Measurements from ENCODE around the gene SCRT2. TPM values are rescaled to one million over a fixed set of nuclear protein-coding genes. Genes with fewer than 3 reads are reported as not detected.

SCRT2 gene
- total RNA-seq, 1 donor from 2014 or later = not detected

GRCh38 chr20:699342-699741, 23.7 kb upstream of the SCRT2 start:
- Mint-ChIP-seq H3K27me3 (ENCODE audit: low read depth, unreplicated experiment) (peaks cover 30% of the 10 kb centered on the region), H3K36me3 (ENCODE audit: low read depth, unreplicated experiment) (no peaks in the 10 kb centered on the region), H3K4me1 (ENCODE audit: low read depth, unreplicated experiment) (peaks cover 2% of the 10 kb centered on the region), H3K27ac (ENCODE audit: unreplicated experiment) (no peak overlapping the region), H3K4me3 (ENCODE audit: unreplicated experiment) (no peak overlapping the region), H3K9me3 (ENCODE audit: unreplicated experiment) (peaks cover 2% of the 10 kb centered on the region)
- no peak for TF ChIP-seq EZH2 (IDR thresholded peaks at IDR 0.05; ENCODE audit: insufficient read depth, low read length)
- no peak for TF ChIP-seq CTCF (IDR thresholded peaks at IDR 0.05; ENCODE audit: insufficient read depth, low read depth, low read length)
- Histone ChIP-seq H3K27ac (ENCODE audit: low read depth, low read length) (no peak overlapping the region), H3K9ac (ENCODE audit: low read length) (no peak overlapping the region), H3K4me2 (ENCODE audit: low read length) (no peak overlapping the region), H3K4me1 (ENCODE audit: insufficient read depth, low read length) (no peaks in the 10 kb centered on the region), H3K79me2 (ENCODE audit: insufficient read depth, low read length) (no peaks in the 10 kb centered on the region), H3K4me3 (ENCODE audit: insufficient read depth, low read depth, low read length) (no peak overlapping the region), H3K27me3 (ENCODE audit: insufficient read depth, low read length) (peaks cover 3% of the 10 kb centered on the region), H3K36me3 (ENCODE audit: insufficient read depth, low read length) (no peaks in the 10 kb centered on the region), H4K20me1 (ENCODE audit: insufficient read depth, low read length) (no peaks in the 10 kb centered on the region), H2AFZ (ENCODE audit: low read depth, low read length) (no peak overlapping the region), H3K9me3 (ENCODE audit: insufficient read depth, low read depth, low read length) (no peaks in the 10 kb centered on the region)
- FAIRE-seq = no peak
- no peak for DNase-seq (ENCODE audit: low read depth)

GRCh38 chr20:698276-698675, 22.7 kb upstream of the SCRT2 start:
- Histone ChIP-seq H3K4me2 (ENCODE audit: low read length) (no peak overlapping the region), H3K9me3 (ENCODE audit: insufficient read depth, low read depth, low read length) (no peaks in the 10 kb centered on the region), H4K20me1 (ENCODE audit: insufficient read depth, low read length) (no peaks in the 10 kb centered on the region), H3K9ac (ENCODE audit: low read length) (no peak overlapping the region), H2AFZ (ENCODE audit: low read depth, low read length) (no peak overlapping the region), H3K4me3 (ENCODE audit: insufficient read depth, low read depth, low read length) (no peak overlapping the region), H3K27ac (ENCODE audit: low read depth, low read length) (no peak overlapping the region), H3K27me3 (ENCODE audit: insufficient read depth, low read length) (peaks cover 3% of the 10 kb centered on the region), H3K36me3 (ENCODE audit: insufficient read depth, low read length) (no peaks in the 10 kb centered on the region), H3K79me2 (ENCODE audit: insufficient read depth, low read length) (no peaks in the 10 kb centered on the region), H3K4me1 (ENCODE audit: insufficient read depth, low read length) (no peaks in the 10 kb centered on the region)
- DNase-seq (ENCODE audit: low read depth) (no peak), FAIRE-seq (no peak)
- Mint-ChIP-seq H3K27ac (ENCODE audit: unreplicated experiment) (no peak overlapping the region), H3K27me3 (ENCODE audit: low read depth, unreplicated experiment) (peaks cover 24% of the 10 kb centered on the region), H3K4me1 (ENCODE audit: low read depth, unreplicated experiment) (peaks cover 2% of the 10 kb centered on the region), H3K36me3 (ENCODE audit: low read depth, unreplicated experiment) (no peaks in the 10 kb centered on the region), H3K9me3 (ENCODE audit: unreplicated experiment) (peaks cover 2% of the 10 kb centered on the region), H3K4me3 (ENCODE audit: unreplicated experiment) (no peak overlapping the region)
- TF ChIP-seq EZH2 (IDR thresholded peaks at IDR 0.05; ENCODE audit: insufficient read depth, low read length) (no peak), CTCF (IDR thresholded peaks at IDR 0.05; ENCODE audit: insufficient read depth, low read depth, low read length) (no peak)

GRCh38 chr20:697826-698225, 22.2 kb upstream of the SCRT2 start:
- H3K4me1 Mint-ChIP-seq (ENCODE audit: low read depth, unreplicated experiment) = peaks cover 2% of the 10 kb centered on the region
- H3K36me3 Mint-ChIP-seq (ENCODE audit: low read depth, unreplicated experiment) = no peaks in the 10 kb centered on the region
- no peak overlapping the region for H3K9ac ChIP-seq (ENCODE audit: low read length)
- no peaks in the 10 kb centered on the region for H3K4me1 ChIP-seq (ENCODE audit: insufficient read depth, low read length)
- no peak overlapping the region for H3K4me3 ChIP-seq (ENCODE audit: insufficient read depth, low read depth, low read length)
- no peaks in the 10 kb centered on the region for H3K79me2 ChIP-seq (ENCODE audit: insufficient read depth, low read length)
- FAIRE-seq = no peak
- no peak overlapping the region for H3K4me2 ChIP-seq (ENCODE audit: low read length)
- peaks cover 25% of the 10 kb centered on the region for H3K27me3 Mint-ChIP-seq (ENCODE audit: low read depth, unreplicated experiment)
- no peak for TF ChIP-seq EZH2 (IDR thresholded peaks at IDR 0.05; ENCODE audit: insufficient read depth, low read length)
- no peak for TF ChIP-seq CTCF (IDR thresholded peaks at IDR 0.05; ENCODE audit: insufficient read depth, low read depth, low read length)
- H2AFZ ChIP-seq (ENCODE audit: low read depth, low read length) = no peak overlapping the region
- H3K9me3 ChIP-seq (ENCODE audit: insufficient read depth, low read depth, low read length) = no peaks in the 10 kb centered on the region
- no peaks in the 10 kb centered on the region for H3K36me3 ChIP-seq (ENCODE audit: insufficient read depth, low read length)
- H3K27ac Mint-ChIP-seq (ENCODE audit: unreplicated experiment) = no peak overlapping the region
- no peak overlapping the region for H3K27ac ChIP-seq (ENCODE audit: low read depth, low read length)
- peaks cover 3% of the 10 kb centered on the region for H3K27me3 ChIP-seq (ENCODE audit: insufficient read depth, low read length)
- no peak overlapping the region for H3K4me3 Mint-ChIP-seq (ENCODE audit: unreplicated experiment)
- no peak for DNase-seq (ENCODE audit: low read depth)
- no peaks in the 10 kb centered on the region for H4K20me1 ChIP-seq (ENCODE audit: insufficient read depth, low read length)
- H3K9me3 Mint-ChIP-seq (ENCODE audit: unreplicated experiment) = peaks cover 2% of the 10 kb centered on the region

Measured in astrocyte (in vitro differentiated cells and primary cell).